Measurements from ENCODE around the gene VAV3. TPM values are rescaled to one million over a fixed set of nuclear protein-coding genes. Genes with fewer than 3 reads are reported as not detected.

Gene VAV3
- total and polyA plus RNA-seq, 2 of the 13 experiments (the other 11 are each of a cell fraction or from before 2014, with no cell fraction given): 15.9 to 29.8 TPM

GRCh38 chr1:107526524-107527198 is 438.3 kb downstream of the VAV3 start (continued):
- TF ChIP-seq, protein P1, sequence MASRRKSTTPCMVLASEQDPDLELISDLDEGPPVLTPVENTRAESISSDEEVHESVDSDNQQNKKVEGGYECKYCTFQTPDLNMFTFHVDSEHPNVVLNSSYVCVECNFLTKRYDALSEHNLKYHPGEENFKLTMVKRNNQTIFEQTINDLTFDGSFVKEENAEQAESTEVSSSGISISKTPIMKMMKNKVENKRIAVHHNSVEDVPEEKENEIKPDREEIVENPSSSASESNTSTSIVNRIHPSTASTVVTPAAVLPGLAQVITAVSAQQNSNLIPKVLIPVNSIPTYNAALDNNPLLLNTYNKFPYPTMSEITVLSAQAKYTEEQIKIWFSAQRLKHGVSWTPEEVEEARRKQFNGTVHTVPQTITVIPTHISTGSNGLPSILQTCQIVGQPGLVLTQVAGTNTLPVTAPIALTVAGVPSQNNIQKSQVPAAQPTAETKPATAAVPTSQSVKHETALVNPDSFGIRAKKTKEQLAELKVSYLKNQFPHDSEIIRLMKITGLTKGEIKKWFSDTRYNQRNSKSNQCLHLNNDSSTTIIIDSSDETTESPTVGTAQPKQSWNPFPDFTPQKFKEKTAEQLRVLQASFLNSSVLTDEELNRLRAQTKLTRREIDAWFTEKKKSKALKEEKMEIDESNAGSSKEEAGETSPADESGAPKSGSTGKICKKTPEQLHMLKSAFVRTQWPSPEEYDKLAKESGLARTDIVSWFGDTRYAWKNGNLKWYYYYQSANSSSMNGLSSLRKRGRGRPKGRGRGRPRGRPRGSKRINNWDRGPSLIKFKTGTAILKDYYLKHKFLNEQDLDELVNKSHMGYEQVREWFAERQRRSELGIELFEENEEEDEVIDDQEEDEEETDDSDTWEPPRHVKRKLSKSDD (CRISPR knock-in tag; IDR thresholded peaks at IDR 0.05; ENCODE audit: low read depth): peak; percentile 38; the same call in 1 of the 2 replicates
- TF ChIP-seq KLF12 (CRISPR knock-in tag; IDR thresholded peaks at IDR 0.05; ENCODE audit: borderline replicate concordance) (0 out of 2 replicates have a peak, but pooled peaks have one; percentile 14), HNF1B (CRISPR knock-in tag; IDR thresholded peaks at IDR 0.05) (peak; percentile 64; the same call in 1 of the 2 replicates), ZNF747 (CRISPR knock-in tag; IDR thresholded peaks at IDR 0.05; ENCODE audit: borderline replicate concordance) (peak; percentile 67; the same call in 1 of the 2 replicates), NBN (conservative IDR thresholded peaks at IDR 0.05) (no peak), FOXP1 (IDR thresholded peaks at IDR 0.05) (peak; percentile 99), FOXP1 (CRISPR knock-in tag; IDR thresholded peaks at IDR 0.05) (peak; percentile 99), SIX4 (CRISPR knock-in tag; IDR thresholded peaks at IDR 0.05) (peak; percentile 44; the same call in 1 of the 2 replicates), ZZZ3 (CRISPR knock-in tag; IDR thresholded peaks at IDR 0.05; ENCODE audit: borderline replicate concordance) (no peak), FOXA1 (IDR thresholded peaks at IDR 0.05) (peak; percentile 96), FOXA1 (CRISPR knock-in tag; IDR thresholded peaks at IDR 0.05) (peak; percentile 97), NR2F6 (IDR thresholded peaks at IDR 0.05) (peak; percentile 97), NR2F6 (CRISPR knock-in tag; IDR thresholded peaks at IDR 0.05) (peak; percentile 93), YEATS4 (CRISPR knock-in tag; IDR thresholded peaks at IDR 0.05; ENCODE audit: borderline replicate concordance) (peak; percentile 45; the same call in 1 of the 2 replicates), ZNF619 (CRISPR knock-in tag; IDR thresholded peaks at IDR 0.05) (no peak), ZNF572 (CRISPR knock-in tag; IDR thresholded peaks at IDR 0.05) (no peak), ZMYM4 (CRISPR knock-in tag; IDR thresholded peaks at IDR 0.05) (peak; percentile 90), MAFF (IDR thresholded peaks at IDR 0.05; ENCODE audit: low read depth, low read length) (0 out of 2 replicates have a peak, but pooled peaks have one; percentile 5), TP53 (CRISPR knock-in tag; conservative IDR thresholded peaks at IDR 0.05) (0 out of 2 replicates have a peak, but pooled peaks have one; percentile 36), MAX (IDR thresholded peaks at IDR 0.05) (peak; percentile 39)
- TF ChIP-seq, protein P2, sequence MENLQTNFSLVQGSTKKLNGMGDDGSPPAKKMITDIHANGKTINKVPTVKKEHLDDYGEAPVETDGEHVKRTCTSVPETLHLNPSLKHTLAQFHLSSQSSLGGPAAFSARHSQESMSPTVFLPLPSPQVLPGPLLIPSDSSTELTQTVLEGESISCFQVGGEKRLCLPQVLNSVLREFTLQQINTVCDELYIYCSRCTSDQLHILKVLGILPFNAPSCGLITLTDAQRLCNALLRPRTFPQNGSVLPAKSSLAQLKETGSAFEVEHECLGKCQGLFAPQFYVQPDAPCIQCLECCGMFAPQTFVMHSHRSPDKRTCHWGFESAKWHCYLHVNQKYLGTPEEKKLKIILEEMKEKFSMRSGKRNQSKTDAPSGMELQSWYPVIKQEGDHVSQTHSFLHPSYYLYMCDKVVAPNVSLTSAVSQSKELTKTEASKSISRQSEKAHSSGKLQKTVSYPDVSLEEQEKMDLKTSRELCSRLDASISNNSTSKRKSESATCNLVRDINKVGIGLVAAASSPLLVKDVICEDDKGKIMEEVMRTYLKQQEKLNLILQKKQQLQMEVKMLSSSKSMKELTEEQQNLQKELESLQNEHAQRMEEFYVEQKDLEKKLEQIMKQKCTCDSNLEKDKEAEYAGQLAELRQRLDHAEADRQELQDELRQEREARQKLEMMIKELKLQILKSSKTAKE (CRISPR knock-in tag; IDR thresholded peaks at IDR 0.05; ENCODE audit: borderline replicate concordance): peak; percentile 90
- TF ChIP-seq, protein P3, sequence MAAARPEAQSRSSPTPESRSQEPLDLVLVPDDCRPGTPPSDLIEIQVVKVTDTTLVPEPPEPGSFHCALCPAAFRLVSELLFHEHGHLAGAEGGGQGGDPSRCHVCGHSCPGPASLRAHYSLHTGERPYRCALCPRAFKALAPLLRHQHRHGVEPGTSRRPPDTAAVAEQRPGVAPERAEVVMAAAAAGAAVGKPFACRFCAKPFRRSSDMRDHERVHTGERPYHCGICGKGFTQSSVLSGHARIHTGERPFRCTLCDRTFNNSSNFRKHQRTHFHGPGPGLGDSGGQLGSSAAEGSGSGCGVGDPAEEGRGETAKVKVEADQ (CRISPR knock-in tag; IDR thresholded peaks at IDR 0.05; ENCODE audit: borderline replicate concordance): peak; percentile 25; the same call in 1 of the 2 replicates
